GM12878 (cell line): ENCODE measurements around the gene SLC19A1.

Source experiments
- BRCA1 ChIP-seq: IDR thresholded peaks from 2 replicates; pipeline ENCODE4 v1.6.1; 2011; ENCODE audit warnings: low read depth, low read length, improper control_type of control experiment
- CEBPZ ChIP-seq: fragments of 150-350 bp; IDR thresholded peaks from 2 replicates; pipeline ENCODE4 v1.6.1; 2016; ENCODE audit warnings: low read depth, low read length
- CTCF ChIP-seq, 3 experiments: IDR thresholded peaks in 2 of 3; conservative IDR thresholded peaks in 1 of 3; 2 replicates each; pipeline ENCODE4 v1.5.1; 2011; ENCODE audit warnings: low read depth in 3 of 3, low read length in 3 of 3, mild to moderate bottlenecking in 3 of 3, control low read depth in 2 of 3, moderate library complexity in 2 of 3, inconsistent platforms in 1 of 3, mixed read lengths in 1 of 3; ENCODE audit not compliant: control insufficient read depth in 2 of 3, insufficient read depth in 1 of 3; ENCODE audit errors: extremely low read depth in 1 of 3
- EGR1 ChIP-seq, 2 experiments: IDR thresholded peaks; 1 replicate in 1 of 2; 2 replicates in 1 of 2; pipeline ENCODE4 v1.6.1; 2011 to 2012; ENCODE audit warnings: low read depth in 2 of 2, low read length in 2 of 2, borderline replicate concordance in 1 of 2, mild to moderate bottlenecking in 1 of 2, moderate library complexity in 1 of 2
- EZH2 ChIP-seq: IDR thresholded peaks from 2 replicates; pipeline ENCODE4 v1.6.1; 2012; ENCODE audit warnings: low read depth, mild to moderate bottlenecking, control low read depth, inconsistent platforms, low read length, borderline replicate concordance; ENCODE audit not compliant: control insufficient read depth
- GABPA ChIP-seq: IDR thresholded peaks from 2 replicates; pipeline ENCODE4 v1.6.1; 2014; ENCODE audit warnings: antibody characterized with exemption, low read depth, mild to moderate bottlenecking, inconsistent platforms
- MAX ChIP-seq: IDR thresholded peaks from 2 replicates; pipeline ENCODE4 v1.6.1; 2012; ENCODE audit warnings: low read depth, low read length, improper control_type of control experiment
- POLR2A ChIP-seq: IDR thresholded peaks from 2 replicates; pipeline ENCODE4 v1.6.1; 2011; ENCODE audit warnings: low read depth, mild to moderate bottlenecking, low read length
- POLR2AphosphoS5 ChIP-seq: IDR thresholded peaks from 2 replicates; pipeline ENCODE4 v1.6.1; 2011; ENCODE audit warnings: mild to moderate bottlenecking, low read length, inconsistent platforms
- SREBF1 ChIP-seq: IDR thresholded peaks from 2 replicates; pipeline ENCODE4 v1.6.1; 2012; ENCODE audit warnings: mild to moderate bottlenecking, low read length
- TARDBP ChIP-seq: IDR thresholded peaks from 2 replicates; pipeline ENCODE4 v1.6.1; 2016; ENCODE audit warnings: borderline replicate concordance
- ZBED1 ChIP-seq: IDR thresholded peaks from 2 replicates; pipeline ENCODE4 v1.6.1; 2016; ENCODE audit warnings: borderline replicate concordance
- ZNF207 ChIP-seq: fragments of 450-650 bp; IDR thresholded peaks from 2 replicates; pipeline ENCODE4 v1.6.1; 2014; ENCODE audit warnings: antibody characterized with exemption, mild to moderate bottlenecking, borderline replicate concordance
- TF ChIP-seq, protein P1 (sequence below): IDR thresholded peaks from 2 replicates; pipeline ENCODE4 v1.6.1; 2011; ENCODE audit warnings: borderline replicate concordance, low read depth, mild to moderate bottlenecking, moderate library complexity, mixed read lengths, low read length; ENCODE audit not compliant: insufficient read depth; ENCODE audit errors: extremely low read length

DNA sequence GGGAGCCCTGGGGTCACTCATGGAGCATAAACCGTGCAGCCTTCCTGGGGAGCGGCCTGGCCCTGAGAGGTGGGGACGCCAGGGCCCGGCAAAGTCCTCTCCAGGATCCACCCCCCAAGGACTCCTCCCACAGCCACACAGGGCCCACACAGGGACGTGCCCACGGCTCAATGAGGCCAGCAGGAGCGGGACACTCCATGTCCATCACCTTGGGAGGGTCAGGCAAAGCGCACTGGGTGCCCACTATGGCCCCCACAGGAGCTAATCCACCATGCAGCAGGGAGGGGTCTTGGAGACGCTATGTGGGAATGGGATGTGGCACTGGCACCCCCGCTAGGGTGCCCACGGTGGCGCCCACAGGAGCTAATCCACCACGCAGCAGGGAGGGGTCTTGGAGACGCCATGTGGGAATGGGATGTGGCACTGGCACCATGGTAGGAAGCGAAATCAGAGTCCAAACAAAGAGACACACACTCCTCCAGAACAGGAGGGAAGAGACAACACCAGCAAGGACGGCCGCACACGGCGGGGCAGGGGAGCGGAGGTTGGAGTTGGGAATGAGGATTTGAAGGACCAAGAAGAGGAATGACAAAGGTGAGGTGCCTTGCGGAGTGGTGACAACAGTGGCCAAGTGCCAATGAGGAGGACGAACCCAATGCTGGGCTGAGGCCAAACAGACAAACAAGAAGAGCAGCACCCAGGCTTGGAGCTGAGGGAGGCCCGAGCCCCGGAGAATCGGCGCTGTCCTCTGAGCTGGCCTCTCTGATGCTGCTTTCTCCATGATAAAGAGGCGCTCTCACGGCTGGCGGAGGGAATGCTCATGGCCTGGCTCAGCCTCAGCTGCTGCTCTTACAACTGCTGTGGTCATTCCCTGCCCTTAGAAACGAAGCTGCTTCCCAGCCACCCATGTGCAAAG lies 18.1 kb upstream of the SLC19A1 start:
- no peak for TF ChIP-seq CTCF (IDR thresholded peaks at IDR 0.05 in 2 of 3, conservative IDR thresholded peaks at IDR 0.05 in 1 of 3; ENCODE audit: control insufficient read depth in 2 of 3, extremely low read depth in 1 of 3, insufficient read depth in 1 of 3, low read depth in 3 of 3, low read length in 3 of 3)
- TF ChIP-seq POLR2A: no peak
- no peak for TF ChIP-seq SREBF1
- TF ChIP-seq, protein P1, sequence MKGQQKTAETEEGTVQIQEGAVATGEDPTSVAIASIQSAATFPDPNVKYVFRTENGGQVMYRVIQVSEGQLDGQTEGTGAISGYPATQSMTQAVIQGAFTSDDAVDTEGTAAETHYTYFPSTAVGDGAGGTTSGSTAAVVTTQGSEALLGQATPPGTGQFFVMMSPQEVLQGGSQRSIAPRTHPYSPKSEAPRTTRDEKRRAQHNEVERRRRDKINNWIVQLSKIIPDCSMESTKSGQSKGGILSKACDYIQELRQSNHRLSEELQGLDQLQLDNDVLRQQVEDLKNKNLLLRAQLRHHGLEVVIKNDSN: no peak
- TF ChIP-seq GABPA: no peak
- TF ChIP-seq CEBPZ: no peak
- TF ChIP-seq POLR2AphosphoS5: no peak
- no peak for TF ChIP-seq ZBED1
- no peak for TF ChIP-seq BRCA1
- no peak for TF ChIP-seq TARDBP
- no peak for TF ChIP-seq EZH2
- TF ChIP-seq MAX: no peak
- TF ChIP-seq EGR1 (IDR thresholded peaks at IDR 0.05; ENCODE audit: borderline replicate concordance in 1 of 2, low read depth in 2 of 2, low read length in 2 of 2): no peak
- no peak for TF ChIP-seq ZNF207
